GM19324 (cell line): ENCODE measurements around the gene CACNA1H.
"Not testable (repeated sequence)": the region's sequence is repeated elsewhere in the genome, so short reads cannot be mapped to it uniquely, and the experiment has no call there.

ENCODE experiments used
- ATAC-seq: cut with Tn5 transposase; IDR thresholded peaks from one replicate; pipeline ENCODE4 v1.9.1; 2021; ENCODE audit warnings: mild to moderate bottlenecking, moderate library complexity; ENCODE audit not compliant: unreplicated experiment, low FRiP score

The CACNA1H gene

GRCh38 chr16:1185460-1186207 lies 32.7 kb downstream of the CACNA1H start:
- ATAC-seq, result not testable (repeated sequence)

GRCh38 chr16:1188432-1189189 lies 35.7 kb downstream of the CACNA1H start:
- ATAC-seq, result no peak

GRCh38 chr16:1189455-1189854 lies 36.5 kb downstream of the CACNA1H start:
- ATAC-seq, result no peak

- not testable (repeated sequence) for ATAC-seq
Observed at GRCh38 chr16:1190789-1191188, 37.9 kb downstream of the CACNA1H start.

- ATAC-seq, result no peak
Observed at GRCh38 chr16:1192384-1193073, 39.6 kb downstream of the CACNA1H start.

- no peak for ATAC-seq
Observed at GRCh38 chr16:1193143-1193824, 40.4 kb downstream of the CACNA1H start.

GRCh38 chr16:1193825-1194581 lies 41.1 kb downstream of the CACNA1H start:
- no peak for ATAC-seq

- no peak for ATAC-seq
Observed at GRCh38 chr16:1194665-1195392, 41.9 kb downstream of the CACNA1H start.

- ATAC-seq, result no peak
Observed at GRCh38 chr16:1195393-1195666, 42.4 kb downstream of the CACNA1H start.

GRCh38 chr16:1196494-1196893 lies 43.6 kb downstream of the CACNA1H start:
- no peak for ATAC-seq

- no peak for ATAC-seq
Observed at GRCh38 chr16:1197237-1197866, 44.4 kb downstream of the CACNA1H start.

- no peak for ATAC-seq
Observed at GRCh38 chr16:1198194-1198593, 45.3 kb downstream of the CACNA1H start.

- not testable (repeated sequence) for ATAC-seq
Observed at GRCh38 chr16:1198671-1199346, 45.9 kb downstream of the CACNA1H start.

GRCh38 chr16:1199347-1200013 lies 46.6 kb downstream of the CACNA1H start:
- ATAC-seq, result no peak

GRCh38 chr16:1200014-1200627 lies 47.2 kb downstream of the CACNA1H start:
- no peak for ATAC-seq

- no peak for ATAC-seq
Observed at GRCh38 chr16:1201444-1201843, 48.5 kb downstream of the CACNA1H start.

GRCh38 chr16:1202274-1202673 lies 49.4 kb downstream of the CACNA1H start:
- no peak for ATAC-seq

GRCh38 chr16:1204933-1205332 lies 52.0 kb downstream of the CACNA1H start:
- no peak for ATAC-seq
